ENCODE results near the gene LRCOL1. TPM values are rescaled to one million over a fixed set of nuclear protein-coding genes. Genes with fewer than 3 reads are reported as not detected.

Gene LRCOL1
- under 1 TPM in 1 of 2 donors, not detected in 1; 0.22 TPM for polyA plus RNA-seq

GRCh38 chr12:132610051-132610759 lies at the start of gene LRCOL1:
Gene LRCOL1 (minus strand): TSS chr12:132610582. CDS start chr12:132606251, 4,331 bp downstream.
- Histone ChIP-seq H3K36me3 (ENCODE audit: control insufficient read depth in 2 of 2, insufficient read depth in 2 of 2, low read length in 1 of 2) (no peaks in the 10 kb centered on the region), H3K4me3 (ENCODE audit: low read depth in 1 of 2, low read length in 2 of 2) (no peak within 1 kb of the TSS), H3K27me3 (ENCODE audit: control insufficient read depth in 1 of 2, insufficient read depth in 2 of 2, low read length in 2 of 2) (peaks cover 2 to 4% of the 10 kb centered on the region in 2 donors), H3K9me3 (ENCODE audit: control insufficient read depth in 2 of 2, insufficient read depth in 1 of 2, low read depth in 1 of 2, low read length in 1 of 2) (peaks cover 0 to 6% of the 10 kb centered on the region in 2 donors), H3K4me1 (ENCODE audit: control insufficient read depth in 2 of 2, insufficient read depth in 2 of 2, low read length in 1 of 2) (peaks cover 0 to 2% of the 10 kb centered on the region in 2 donors), H3K27ac (ENCODE audit: low read depth in 2 of 2, low read length in 1 of 2) (no peak within 1 kb of the TSS)
- WGBS, 2 donors = 33% methylated on average over 31 to 35 of the region's 35 CpGs

GRCh38 chr12:132660052-132660451 lies 49.7 kb upstream of the LRCOL1 start:
- no peaks in the 10 kb centered on the region for H3K9me3 ChIP-seq (ENCODE audit: control insufficient read depth in 2 of 2, insufficient read depth in 1 of 2, low read depth in 1 of 2, low read length in 1 of 2)
- WGBS, 2 donors = 84 to 86% methylated on average over 5 of the region's 5 CpGs
- no peaks in the 10 kb centered on the region for H3K4me1 ChIP-seq (ENCODE audit: control insufficient read depth in 2 of 2, insufficient read depth in 2 of 2, low read length in 1 of 2)
- H3K27ac ChIP-seq (ENCODE audit: low read depth in 2 of 2, low read length in 1 of 2) = no peak overlapping the region
- no peak overlapping the region for H3K4me3 ChIP-seq (ENCODE audit: low read depth in 1 of 2, low read length in 2 of 2)
- H3K36me3 ChIP-seq (ENCODE audit: control insufficient read depth in 2 of 2, insufficient read depth in 2 of 2, low read length in 1 of 2) = peaks cover 17 to 54% of the 10 kb centered on the region in 2 donors
- no peaks in the 10 kb centered on the region for H3K27me3 ChIP-seq (ENCODE audit: control insufficient read depth in 1 of 2, insufficient read depth in 2 of 2, low read length in 2 of 2)

- Histone ChIP-seq H3K9me3 (ENCODE audit: control insufficient read depth in 2 of 2, insufficient read depth in 1 of 2, low read depth in 1 of 2, low read length in 1 of 2) (no peaks in the 10 kb centered on the region), H3K27me3 (ENCODE audit: control insufficient read depth in 1 of 2, insufficient read depth in 2 of 2, low read length in 2 of 2) (no peaks in the 10 kb centered on the region), H3K4me1 (ENCODE audit: control insufficient read depth in 2 of 2, insufficient read depth in 2 of 2, low read length in 1 of 2) (no peaks in the 10 kb centered on the region), H3K27ac (ENCODE audit: low read depth in 2 of 2, low read length in 1 of 2) (no peak overlapping the region), H3K36me3 (ENCODE audit: control insufficient read depth in 2 of 2, insufficient read depth in 2 of 2, low read length in 1 of 2) (peaks cover 22 to 45% of the 10 kb centered on the region in 2 donors), H3K4me3 (ENCODE audit: low read depth in 1 of 2, low read length in 2 of 2) (no peak overlapping the region)
- WGBS, 2 donors = 94 to 95% methylated on average over 16 of the region's 16 CpGs
Observed at GRCh38 chr12:132659146-132659545, 48.8 kb upstream of the LRCOL1 start.

GRCh38 chr12:132658149-132658894 lies 47.9 kb upstream of the LRCOL1 start:
- no peaks in the 10 kb centered on the region for H3K4me1 ChIP-seq (ENCODE audit: control insufficient read depth in 2 of 2, insufficient read depth in 2 of 2, low read length in 1 of 2)
- no peak overlapping the region for H3K4me3 ChIP-seq (ENCODE audit: low read depth in 1 of 2, low read length in 2 of 2)
- 91 to 93% methylated on average over 32 of the region's 32 CpGs for WGBS, 2 donors
- H3K27me3 ChIP-seq (ENCODE audit: control insufficient read depth in 1 of 2, insufficient read depth in 2 of 2, low read length in 2 of 2) = no peaks in the 10 kb centered on the region
- peaks cover 22 to 39% of the 10 kb centered on the region in 2 donors for H3K36me3 ChIP-seq (ENCODE audit: control insufficient read depth in 2 of 2, insufficient read depth in 2 of 2, low read length in 1 of 2)
- H3K27ac ChIP-seq (ENCODE audit: low read depth in 2 of 2, low read length in 1 of 2) = no peak overlapping the region
- H3K9me3 ChIP-seq (ENCODE audit: control insufficient read depth in 2 of 2, insufficient read depth in 1 of 2, low read depth in 1 of 2, low read length in 1 of 2) = no peaks in the 10 kb centered on the region

- no peak overlapping the region for H3K27ac ChIP-seq (ENCODE audit: low read depth in 2 of 2, low read length in 1 of 2)
- no peaks in the 10 kb centered on the region for H3K9me3 ChIP-seq (ENCODE audit: control insufficient read depth in 2 of 2, insufficient read depth in 1 of 2, low read depth in 1 of 2, low read length in 1 of 2)
- H3K4me3 ChIP-seq (ENCODE audit: low read depth in 1 of 2, low read length in 2 of 2) = no peak overlapping the region
- H3K36me3 ChIP-seq (ENCODE audit: control insufficient read depth in 2 of 2, insufficient read depth in 2 of 2, low read length in 1 of 2) = peaks cover 22 to 34% of the 10 kb centered on the region in 2 donors
- WGBS, 2 donors = 95 to 96% methylated on average over 12 of the region's 12 CpGs
- no peaks in the 10 kb centered on the region for H3K4me1 ChIP-seq (ENCODE audit: control insufficient read depth in 2 of 2, insufficient read depth in 2 of 2, low read length in 1 of 2)
- H3K27me3 ChIP-seq (ENCODE audit: control insufficient read depth in 1 of 2, insufficient read depth in 2 of 2, low read length in 2 of 2) = no peaks in the 10 kb centered on the region
Observed at GRCh38 chr12:132657004-132657727, 46.8 kb upstream of the LRCOL1 start.

GRCh38 chr12:132653567-132654290 lies 43.3 kb upstream of the LRCOL1 start:
- H3K9me3 ChIP-seq (ENCODE audit: control insufficient read depth in 2 of 2, insufficient read depth in 1 of 2, low read depth in 1 of 2, low read length in 1 of 2) = no peaks in the 10 kb centered on the region
- H3K4me1 ChIP-seq (ENCODE audit: control insufficient read depth in 2 of 2, insufficient read depth in 2 of 2, low read length in 1 of 2) = no peaks in the 10 kb centered on the region
- H3K27me3 ChIP-seq (ENCODE audit: control insufficient read depth in 1 of 2, insufficient read depth in 2 of 2, low read length in 2 of 2) = no peaks in the 10 kb centered on the region
- WGBS, 2 donors = 92 to 94% methylated on average over 7 of the region's 7 CpGs
- no peak overlapping the region for H3K4me3 ChIP-seq (ENCODE audit: low read depth in 1 of 2, low read length in 2 of 2)
- no peak overlapping the region for H3K27ac ChIP-seq (ENCODE audit: low read depth in 2 of 2, low read length in 1 of 2)
- peaks cover 20 to 37% of the 10 kb centered on the region in 2 donors for H3K36me3 ChIP-seq (ENCODE audit: control insufficient read depth in 2 of 2, insufficient read depth in 2 of 2, low read length in 1 of 2)

- no peak overlapping the region for H3K4me3 ChIP-seq (ENCODE audit: low read depth in 1 of 2, low read length in 2 of 2)
- no peaks in the 10 kb centered on the region for H3K27me3 ChIP-seq (ENCODE audit: control insufficient read depth in 1 of 2, insufficient read depth in 2 of 2, low read length in 2 of 2)
- no peak overlapping the region for H3K27ac ChIP-seq (ENCODE audit: low read depth in 2 of 2, low read length in 1 of 2)
- peaks cover 16 to 30% of the 10 kb centered on the region in 2 donors for H3K36me3 ChIP-seq (ENCODE audit: control insufficient read depth in 2 of 2, insufficient read depth in 2 of 2, low read length in 1 of 2)
- no peaks in the 10 kb centered on the region for H3K4me1 ChIP-seq (ENCODE audit: control insufficient read depth in 2 of 2, insufficient read depth in 2 of 2, low read length in 1 of 2)
- no peaks in the 10 kb centered on the region for H3K9me3 ChIP-seq (ENCODE audit: control insufficient read depth in 2 of 2, insufficient read depth in 1 of 2, low read depth in 1 of 2, low read length in 1 of 2)
- 79 to 85% methylated on average over 9 of the region's 9 CpGs for WGBS, 2 donors
Observed at GRCh38 chr12:132651444-132652100, 41.2 kb upstream of the LRCOL1 start.

- H3K9me3 ChIP-seq (ENCODE audit: control insufficient read depth in 2 of 2, insufficient read depth in 1 of 2, low read depth in 1 of 2, low read length in 1 of 2) = no peaks in the 10 kb centered on the region
- H3K4me3 ChIP-seq (ENCODE audit: low read depth in 1 of 2, low read length in 2 of 2) = no peak overlapping the region
- no peaks in the 10 kb centered on the region for H3K27me3 ChIP-seq (ENCODE audit: control insufficient read depth in 1 of 2, insufficient read depth in 2 of 2, low read length in 2 of 2)
- H3K36me3 ChIP-seq (ENCODE audit: control insufficient read depth in 2 of 2, insufficient read depth in 2 of 2, low read length in 1 of 2) = peaks cover 12 to 32% of the 10 kb centered on the region in 2 donors
- no peaks in the 10 kb centered on the region for H3K4me1 ChIP-seq (ENCODE audit: control insufficient read depth in 2 of 2, insufficient read depth in 2 of 2, low read length in 1 of 2)
- H3K27ac ChIP-seq (ENCODE audit: low read depth in 2 of 2, low read length in 1 of 2) = no peak overlapping the region
- 95 to 96% methylated on average over 27 of the region's 27 CpGs for WGBS, 2 donors
Observed at GRCh38 chr12:132649226-132649945, 39.0 kb upstream of the LRCOL1 start.
